Measurements from ENCODE around the gene VGLL3.

- TF ChIP-seq POLR2A (IDR thresholded peaks at IDR 0.05; ENCODE audit: low read depth, low read length), result no peak
- no peak for TF ChIP-seq POLR2AphosphoS5 (IDR thresholded peaks at IDR 0.05; ENCODE audit: low read depth, low read length)
- TF ChIP-seq TAF1 (IDR thresholded peaks at IDR 0.05; ENCODE audit: low read depth, low read length), result no peak
- no peak for TF ChIP-seq SPI1 (IDR thresholded peaks at IDR 0.05; ENCODE audit: low read depth, low read length)
Measured at GRCh38 chr3:86923071-86923491, 67.9 kb downstream of the VGLL3 start.

Measured in GM12891 (cell line).